Measurements from ENCODE around the gene MTF2. TPM values are rescaled to one million over a fixed set of nuclear protein-coding genes. Genes with fewer than 3 reads are reported as not detected.
A peak's percentile ranks its signal among the peaks of the same experiment; 100 is the strongest.

The MTF2 gene
- total RNA-seq, 1 donor = 31.1 TPM

DNA sequence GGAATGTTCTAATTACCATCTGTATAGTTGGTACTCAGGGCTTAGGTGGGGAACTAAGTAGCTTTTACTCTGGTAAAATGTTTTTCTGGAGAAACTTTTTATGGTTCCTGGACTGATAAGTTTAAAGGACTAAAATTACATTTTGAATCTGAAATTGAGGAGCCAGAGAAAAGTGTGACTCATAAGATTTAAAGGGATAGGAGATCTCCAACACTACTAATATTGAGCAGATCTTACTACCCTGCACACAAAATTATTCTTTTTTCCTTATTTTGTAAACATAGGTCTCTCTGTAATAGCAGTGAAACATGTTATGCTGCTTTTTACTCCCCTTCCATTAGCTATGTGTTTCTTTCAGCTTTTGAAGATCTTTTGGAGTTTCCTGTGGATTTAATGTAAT, 32.5 kb downstream of the MTF2 start:
- TF ChIP-seq, protein P1, sequence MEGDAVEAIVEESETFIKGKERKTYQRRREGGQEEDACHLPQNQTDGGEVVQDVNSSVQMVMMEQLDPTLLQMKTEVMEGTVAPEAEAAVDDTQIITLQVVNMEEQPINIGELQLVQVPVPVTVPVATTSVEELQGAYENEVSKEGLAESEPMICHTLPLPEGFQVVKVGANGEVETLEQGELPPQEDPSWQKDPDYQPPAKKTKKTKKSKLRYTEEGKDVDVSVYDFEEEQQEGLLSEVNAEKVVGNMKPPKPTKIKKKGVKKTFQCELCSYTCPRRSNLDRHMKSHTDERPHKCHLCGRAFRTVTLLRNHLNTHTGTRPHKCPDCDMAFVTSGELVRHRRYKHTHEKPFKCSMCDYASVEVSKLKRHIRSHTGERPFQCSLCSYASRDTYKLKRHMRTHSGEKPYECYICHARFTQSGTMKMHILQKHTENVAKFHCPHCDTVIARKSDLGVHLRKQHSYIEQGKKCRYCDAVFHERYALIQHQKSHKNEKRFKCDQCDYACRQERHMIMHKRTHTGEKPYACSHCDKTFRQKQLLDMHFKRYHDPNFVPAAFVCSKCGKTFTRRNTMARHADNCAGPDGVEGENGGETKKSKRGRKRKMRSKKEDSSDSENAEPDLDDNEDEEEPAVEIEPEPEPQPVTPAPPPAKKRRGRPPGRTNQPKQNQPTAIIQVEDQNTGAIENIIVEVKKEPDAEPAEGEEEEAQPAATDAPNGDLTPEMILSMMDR (IDR thresholded peaks at IDR 0.05; ENCODE audit: insufficient read depth, low read depth, low read length) = no peak
- no peak overlapping the region for H3K4me3 ChIP-seq (ENCODE audit: low read depth, low read length)
- DNase-seq (ENCODE audit: low read depth) = peak; percentile 21

DNA sequence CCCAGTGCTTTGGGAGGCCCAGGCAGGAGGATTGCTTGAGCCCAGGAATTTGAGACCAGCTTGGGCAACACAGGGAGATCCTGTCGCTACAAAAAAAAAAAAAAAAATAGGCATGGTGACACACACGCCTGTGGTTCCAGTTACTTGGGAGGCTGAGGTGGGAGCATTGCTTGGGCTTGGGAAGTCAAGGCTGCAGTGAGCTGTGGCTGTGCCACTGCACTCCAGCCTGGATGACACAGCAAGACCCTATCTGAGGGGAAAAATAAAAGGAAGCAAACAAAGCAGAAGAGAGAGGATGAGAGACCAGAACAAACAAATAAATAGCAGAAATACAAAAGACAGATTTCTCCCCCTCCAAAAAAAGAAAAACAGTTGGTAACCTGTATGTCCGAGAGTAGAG, 34.0 kb downstream of the MTF2 start:
- no peak overlapping the region for H3K4me3 ChIP-seq (ENCODE audit: low read depth, low read length)
- no peak for DNase-seq (ENCODE audit: low read depth)
- TF ChIP-seq, protein P1 (IDR thresholded peaks at IDR 0.05; ENCODE audit: insufficient read depth, low read depth, low read length) = no peak

DNA sequence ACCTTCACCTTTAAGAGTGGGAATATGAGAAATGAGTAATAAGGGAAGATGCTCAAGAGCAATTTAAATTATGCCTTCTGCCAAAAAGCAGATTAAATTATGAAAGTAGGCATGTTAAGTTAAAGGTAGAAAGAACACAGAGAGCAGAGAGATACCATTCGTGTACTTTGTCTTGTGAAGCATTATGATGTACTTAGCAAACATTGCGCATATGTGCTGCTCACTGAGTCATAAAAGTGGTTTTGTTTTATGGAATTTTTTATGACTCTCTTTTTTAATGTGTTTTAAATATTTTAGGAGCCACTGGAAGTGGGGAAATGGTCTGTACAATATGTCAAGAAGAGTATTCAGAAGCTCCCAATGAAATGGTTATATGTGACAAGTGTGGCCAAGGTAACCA, 35.3 kb downstream of the MTF2 start:
- TF ChIP-seq, protein P1 (IDR thresholded peaks at IDR 0.05; ENCODE audit: insufficient read depth, low read depth, low read length) = no peak
- DNase-seq (ENCODE audit: low read depth) = peak; percentile 75
- no peak overlapping the region for H3K4me3 ChIP-seq (ENCODE audit: low read depth, low read length)

DNA sequence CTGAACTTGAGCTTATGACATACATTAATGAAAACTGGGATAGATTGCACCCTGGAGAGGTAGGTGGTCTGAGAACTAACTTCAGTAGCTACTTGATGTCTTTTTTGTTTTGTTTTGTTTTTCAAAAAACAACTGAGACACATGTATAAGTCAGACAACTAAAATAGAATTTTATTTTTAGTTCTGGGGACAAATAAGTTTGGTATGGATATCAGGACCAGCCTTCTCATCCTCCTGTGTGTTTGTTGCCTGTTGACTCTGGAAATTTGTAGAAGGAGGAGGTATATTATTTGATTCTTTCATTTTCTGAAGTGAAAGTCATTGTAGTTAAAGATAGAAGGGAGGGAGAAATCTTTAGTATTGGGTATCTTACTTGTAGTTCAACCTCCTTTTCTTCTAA, 41.5 kb downstream of the MTF2 start:
- DNase-seq (ENCODE audit: low read depth) = no peak
- H3K4me3 ChIP-seq (ENCODE audit: low read depth, low read length) = no peak overlapping the region
- TF ChIP-seq, protein P1 (IDR thresholded peaks at IDR 0.05; ENCODE audit: insufficient read depth, low read depth, low read length) = no peak

DNA sequence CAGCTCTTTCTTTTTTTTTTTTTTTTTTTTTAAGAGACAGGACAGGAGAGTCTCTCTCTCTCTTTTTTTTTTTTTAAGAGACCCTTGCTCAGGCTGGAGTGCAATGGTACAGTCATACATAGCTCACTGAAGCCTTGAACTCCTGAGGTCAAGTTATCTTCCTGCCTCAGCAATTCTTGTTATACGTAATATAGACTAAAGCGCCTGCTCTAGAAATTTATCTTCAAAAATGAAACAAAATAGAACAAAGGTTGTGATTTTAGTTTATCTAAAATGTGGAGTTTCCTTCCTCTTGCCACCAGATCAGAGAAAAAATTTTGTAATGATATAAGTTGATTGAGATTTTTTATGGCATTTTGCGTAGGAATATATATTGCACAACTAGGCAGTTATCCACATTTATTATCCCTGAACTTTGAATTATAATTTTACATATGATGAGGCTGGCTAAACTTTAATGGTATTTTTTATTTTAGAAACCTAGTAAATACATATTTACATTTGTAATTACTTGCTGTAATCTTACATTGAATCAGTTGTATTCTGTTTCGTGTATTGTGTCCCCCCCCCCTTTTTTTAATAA, 44.2 kb downstream of the MTF2 start:
- H3K4me3 ChIP-seq (ENCODE audit: low read depth, low read length) = no peak overlapping the region
- no peak for DNase-seq (ENCODE audit: low read depth)
- TF ChIP-seq, protein P1 (IDR thresholded peaks at IDR 0.05; ENCODE audit: insufficient read depth, low read depth, low read length) = no peak

DNA sequence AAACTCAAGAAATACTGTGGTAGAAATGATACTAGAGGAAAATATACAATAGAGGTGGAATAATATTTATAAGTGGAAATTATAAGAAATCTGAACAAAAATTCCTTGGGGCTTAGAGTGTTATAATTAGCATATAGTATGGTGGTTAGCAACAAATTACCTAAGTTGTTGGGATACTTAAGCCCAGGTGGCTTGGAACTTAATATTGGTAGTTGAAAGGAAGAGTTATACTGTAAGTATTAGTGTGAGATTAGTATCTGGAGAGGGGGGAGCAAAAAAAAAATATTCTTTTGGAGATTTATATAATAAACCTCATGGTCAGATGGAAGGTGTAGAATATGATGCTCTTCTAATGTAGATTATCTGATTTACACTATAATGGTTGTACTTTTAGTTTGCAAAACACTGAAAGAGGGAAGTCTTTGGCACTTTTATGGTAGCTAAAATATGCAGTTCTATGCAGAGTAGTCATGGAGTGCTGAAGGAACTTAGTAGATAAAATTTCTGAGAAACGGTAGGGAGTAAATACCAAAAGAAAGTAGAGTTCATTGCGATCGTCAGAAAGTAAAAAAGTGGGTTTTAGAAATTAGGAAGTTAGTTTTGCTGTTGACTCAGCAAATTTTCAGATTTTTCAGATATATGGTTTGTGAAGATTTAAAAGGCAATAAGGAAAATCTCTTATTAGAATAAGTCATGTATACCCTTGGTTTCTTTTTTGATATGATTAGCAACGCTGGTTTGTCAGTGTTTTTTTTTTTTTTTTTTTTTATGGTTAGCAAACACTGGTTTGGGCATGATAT, 45.7 kb downstream of the MTF2 start:
- DNase-seq (ENCODE audit: low read depth) = no peak
- TF ChIP-seq, protein P1 (IDR thresholded peaks at IDR 0.05; ENCODE audit: insufficient read depth, low read depth, low read length) = no peak
- no peak overlapping the region for H3K4me3 ChIP-seq (ENCODE audit: low read depth, low read length)
